Fibroblast of mammary gland (primary cell): ENCODE results near the gene RTN4.
A peak's percentile ranks its signal among the peaks of the same experiment; 100 is the strongest.

Experiments used
- DNase-seq: peaks from one replicate; pipeline ENCODE4 v3.0.0-alpha.2; 2010; ENCODE audit warnings: low read depth
- H3K4me3 ChIP-seq: 2 replicates; pipeline ENCODE4 v1.5.1; 2011; ENCODE audit warnings: low read depth, mild to moderate bottlenecking, low read length, moderate library complexity; ENCODE audit not compliant: control insufficient read depth
- CTCF ChIP-seq: conservative IDR thresholded peaks from 2 replicates; pipeline ENCODE4 v1.5.1; 2011; ENCODE audit warnings: low read depth, low read length, inconsistent platforms; ENCODE audit not compliant: control insufficient read depth, insufficient read depth

RTN4 gene

GRCh38 chr2:55018619-55019018 is 31.6 kb downstream of the RTN4 start:
- no peak for TF ChIP-seq CTCF
- H3K4me3 ChIP-seq, result no peak overlapping the region
- DNase-seq, result no peak

- no peak for TF ChIP-seq CTCF
- H3K4me3 ChIP-seq, result no peak overlapping the region
- DNase-seq, result no peak
Observed at GRCh38 chr2:55017880-55018279, 32.4 kb downstream of the RTN4 start.

- no peak for DNase-seq
- no peak overlapping the region for H3K4me3 ChIP-seq
- TF ChIP-seq CTCF, result no peak
Observed at GRCh38 chr2:55017428-55017827, 32.8 kb downstream of the RTN4 start.

- H3K4me3 ChIP-seq, result no peak overlapping the region
- peak; percentile 72 for TF ChIP-seq CTCF
- DNase-seq, result peak; percentile 87
Observed at GRCh38 chr2:55014962-55015939, 35.0 kb downstream of the RTN4 start.

GRCh38 chr2:55013936-55014335 is 36.3 kb downstream of the RTN4 start:
- DNase-seq, result no peak
- no peak for TF ChIP-seq CTCF
- H3K4me3 ChIP-seq, result no peak overlapping the region

GRCh38 chr2:55012672-55013484 is 37.4 kb downstream of the RTN4 start:
- DNase-seq, result no peak
- no peak for TF ChIP-seq CTCF
- H3K4me3 ChIP-seq, result no peak overlapping the region
